Glutamatergic neuron (in vitro differentiated cells): Measurements from ENCODE around the gene OR2V1. TPM values are rescaled to one million over a fixed set of nuclear protein-coding genes. Genes with fewer than 3 reads are reported as not detected.
A peak's percentile ranks its signal among the peaks of the same experiment; 100 is the strongest.

Experiments used
- DNase-seq: peaks from one replicate; pipeline ENCODE4 v3.0.0; 2022
- H3K27ac Mint-ChIP-seq: one replicate; pipeline ENCODE4 v1.8.0; 2020; ENCODE audit warnings: mild to moderate bottlenecking, mixed read lengths, inconsistent platforms; ENCODE audit not compliant: unreplicated experiment
- H3K27me3 Mint-ChIP-seq: one replicate; pipeline ENCODE4 v1.8.0; 2020; ENCODE audit warnings: mild to moderate bottlenecking, moderate library complexity, mixed read lengths, inconsistent platforms; ENCODE audit not compliant: unreplicated experiment
- H3K36me3 Mint-ChIP-seq: one replicate; pipeline ENCODE4 v1.8.0; 2020; ENCODE audit warnings: mild to moderate bottlenecking, mixed read lengths, inconsistent platforms; ENCODE audit not compliant: unreplicated experiment
- H3K4me1 Mint-ChIP-seq: one replicate; pipeline ENCODE4 v1.8.0; 2020; ENCODE audit warnings: mild to moderate bottlenecking, low read depth, mixed read lengths, inconsistent platforms; ENCODE audit not compliant: unreplicated experiment
- H3K4me3 Mint-ChIP-seq: one replicate; pipeline ENCODE4 v1.8.0; 2020; ENCODE audit warnings: mild to moderate bottlenecking, mixed read lengths, inconsistent platforms; ENCODE audit not compliant: unreplicated experiment
- H3K9me3 Mint-ChIP-seq: one replicate; pipeline ENCODE4 v1.8.0; 2020; ENCODE audit warnings: mild to moderate bottlenecking, moderate library complexity, mixed read lengths, inconsistent platforms; ENCODE audit not compliant: unreplicated experiment
- total RNA-seq: library from RNA; stranded (reverse); fragmentation: NEBNext Ultra II Directional; extraction: Animal tissue kit (Norgen Biotek cat#: 25700); gene quantifications from one replicate; pipeline ENCODE4 v1.2.1, GENCODE V29; 2021; ENCODE audit not compliant: unreplicated experiment
- TF ChIP-seq, protein P1 (sequence below): fragments of 200-600 bp; sonication (generic); IDR thresholded peaks from one replicate; pipeline ENCODE4 v1.5.0; 2021; ENCODE audit not compliant: partially characterized antibody, unreplicated experiment

The OR2V1 gene
- total RNA-seq, 1 donor from 2014 or later = not detected

GRCh38 chr5:181092428-181092827, 38.5 kb downstream of the OR2V1 start:
- Mint-ChIP-seq H3K27ac (no peak overlapping the region), H3K36me3 (no peaks in the 10 kb centered on the region), H3K9me3 (peaks cover 4% of the 10 kb centered on the region), H3K27me3 (no peaks in the 10 kb centered on the region), H3K4me3 (no peak overlapping the region), H3K4me1 (no peaks in the 10 kb centered on the region)
- TF ChIP-seq, protein P1, sequence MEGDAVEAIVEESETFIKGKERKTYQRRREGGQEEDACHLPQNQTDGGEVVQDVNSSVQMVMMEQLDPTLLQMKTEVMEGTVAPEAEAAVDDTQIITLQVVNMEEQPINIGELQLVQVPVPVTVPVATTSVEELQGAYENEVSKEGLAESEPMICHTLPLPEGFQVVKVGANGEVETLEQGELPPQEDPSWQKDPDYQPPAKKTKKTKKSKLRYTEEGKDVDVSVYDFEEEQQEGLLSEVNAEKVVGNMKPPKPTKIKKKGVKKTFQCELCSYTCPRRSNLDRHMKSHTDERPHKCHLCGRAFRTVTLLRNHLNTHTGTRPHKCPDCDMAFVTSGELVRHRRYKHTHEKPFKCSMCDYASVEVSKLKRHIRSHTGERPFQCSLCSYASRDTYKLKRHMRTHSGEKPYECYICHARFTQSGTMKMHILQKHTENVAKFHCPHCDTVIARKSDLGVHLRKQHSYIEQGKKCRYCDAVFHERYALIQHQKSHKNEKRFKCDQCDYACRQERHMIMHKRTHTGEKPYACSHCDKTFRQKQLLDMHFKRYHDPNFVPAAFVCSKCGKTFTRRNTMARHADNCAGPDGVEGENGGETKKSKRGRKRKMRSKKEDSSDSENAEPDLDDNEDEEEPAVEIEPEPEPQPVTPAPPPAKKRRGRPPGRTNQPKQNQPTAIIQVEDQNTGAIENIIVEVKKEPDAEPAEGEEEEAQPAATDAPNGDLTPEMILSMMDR = no peak
- no peak for DNase-seq

GRCh38 chr5:181088289-181088688, 42.7 kb downstream of the OR2V1 start:
- Mint-ChIP-seq H3K4me3 (no peak overlapping the region), H3K4me1 (peaks cover 4% of the 10 kb centered on the region), H3K36me3 (no peaks in the 10 kb centered on the region), H3K27ac (no peak overlapping the region), H3K27me3 (peaks cover 2% of the 10 kb centered on the region), H3K9me3 (peaks cover 6% of the 10 kb centered on the region)
- DNase-seq = no peak
- TF ChIP-seq, protein P1 = peak; percentile 42

DNA sequence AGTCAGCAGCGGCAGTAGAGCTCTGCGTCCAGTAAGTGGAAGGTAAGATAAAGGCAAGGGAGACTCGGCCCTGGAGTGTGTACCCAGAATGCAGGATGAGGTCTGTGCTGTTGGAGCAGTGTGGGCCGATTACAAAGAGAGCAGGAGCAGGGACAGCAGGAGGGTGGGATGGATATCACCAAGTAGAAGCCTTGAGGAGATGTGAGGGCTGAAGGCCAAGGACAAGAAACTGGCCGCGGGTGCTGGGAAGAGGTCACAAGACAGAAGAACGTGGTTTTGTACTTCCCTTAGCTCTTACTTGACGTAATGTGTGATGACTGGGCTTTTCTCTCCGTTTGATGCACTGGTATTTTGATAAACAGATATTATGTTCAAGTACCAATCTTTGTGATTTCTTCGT, 43.7 kb downstream of the OR2V1 start:
- peaks cover 2% of the 10 kb centered on the region for H3K27me3 Mint-ChIP-seq
- H3K27ac Mint-ChIP-seq = no peak overlapping the region
- DNase-seq = no peak
- peaks cover 4% of the 10 kb centered on the region for H3K4me1 Mint-ChIP-seq
- H3K36me3 Mint-ChIP-seq = peaks cover 5% of the 10 kb centered on the region
- TF ChIP-seq, protein P1 = no peak
- H3K9me3 Mint-ChIP-seq = peaks cover 6% of the 10 kb centered on the region
- H3K4me3 Mint-ChIP-seq = no peak overlapping the region

- peaks cover 6% of the 10 kb centered on the region for H3K9me3 Mint-ChIP-seq
- no peak overlapping the region for H3K4me3 Mint-ChIP-seq
- TF ChIP-seq, protein P1 = no peak
- H3K27ac Mint-ChIP-seq = no peak overlapping the region
- H3K4me1 Mint-ChIP-seq = peaks cover 4% of the 10 kb centered on the region
- H3K27me3 Mint-ChIP-seq = peaks cover 2% of the 10 kb centered on the region
- no peak for DNase-seq
- H3K36me3 Mint-ChIP-seq = peaks cover 5% of the 10 kb centered on the region
Measured at GRCh38 chr5:181086884-181087205, 44.1 kb downstream of the OR2V1 start.

- TF ChIP-seq, protein P1 = no peak
- peaks cover 4% of the 10 kb centered on the region for H3K4me1 Mint-ChIP-seq
- H3K27me3 Mint-ChIP-seq = peaks cover 2% of the 10 kb centered on the region
- no peak overlapping the region for H3K27ac Mint-ChIP-seq
- no peak for DNase-seq
- H3K4me3 Mint-ChIP-seq = no peak overlapping the region
- H3K36me3 Mint-ChIP-seq = peaks cover 5% of the 10 kb centered on the region
- H3K9me3 Mint-ChIP-seq = peaks cover 6% of the 10 kb centered on the region
Measured at GRCh38 chr5:181086026-181086883, 44.7 kb downstream of the OR2V1 start.
